ENCODE measurements around the gene CAPZA1. TPM values are rescaled to one million over a fixed set of nuclear protein-coding genes. Genes with fewer than 3 reads are reported as not detected.

The CAPZA1 gene
- total and polyA plus RNA-seq, 2 donors (not counting 1 experiment from before 2014, with no cell fraction given), result 201 to 262 TPM

GRCh38 chr1:112666946-112667345, 47.3 kb downstream of the CAPZA1 start:
- Histone ChIP-seq H3K4me2 (ENCODE audit: extremely low read depth, insufficient read depth, low read length) (no peak overlapping the region), H3K9ac (ENCODE audit: insufficient read depth, low read length) (no peak overlapping the region), H3K9me3 (ENCODE audit: control insufficient read depth, insufficient read depth, low read depth, low read length) (no peaks in the 10 kb centered on the region), H3K4me1 (ENCODE audit: control insufficient read depth, extremely low read depth, insufficient read depth, low read length) (no peaks in the 10 kb centered on the region), H2AFZ (ENCODE audit: low read length) (no peak overlapping the region), H3K27me3 (ENCODE audit: control insufficient read depth, insufficient read depth, low read length) (no peaks in the 10 kb centered on the region), H3K4me3 (replicated peaks in 1 of 4; ENCODE audit: control extremely low read depth in 1 of 4, insufficient read depth in 1 of 4, low read depth in 3 of 4, low read length in 4 of 4) (no peak overlapping the region), H3K36me3 (ENCODE audit: control insufficient read depth, insufficient read depth, low read length) (peaks cover 14% of the 10 kb centered on the region), H4K20me1 (ENCODE audit: control insufficient read depth, extremely low read depth, insufficient read depth, low read length) (no peaks in the 10 kb centered on the region), H3K27ac (ENCODE audit: insufficient read depth, low read length) (no peak overlapping the region), H3K79me2 (ENCODE audit: control insufficient read depth, insufficient read depth, low read length) (no peaks in the 10 kb centered on the region)
- no peak for DNase-seq (ENCODE audit: low read depth in 2 of 2)
- TF ChIP-seq EZH2 (IDR thresholded peaks at IDR 0.05; ENCODE audit: low read length, missing control alignments), result no peak
- TF ChIP-seq CTCF (conservative IDR thresholded peaks at IDR 0.05 in 1 of 2, IDR thresholded peaks at IDR 0.05 in 1 of 2; ENCODE audit: low read depth in 1 of 2, low read length in 2 of 2), result no peak

- H4K20me1 ChIP-seq (ENCODE audit: control insufficient read depth, extremely low read depth, insufficient read depth, low read length), result no peaks in the 10 kb centered on the region
- H3K27me3 ChIP-seq (ENCODE audit: control insufficient read depth, insufficient read depth, low read length), result no peaks in the 10 kb centered on the region
- peaks cover 6% of the 10 kb centered on the region for H3K79me2 ChIP-seq (ENCODE audit: control insufficient read depth, insufficient read depth, low read length)
- no peaks in the 10 kb centered on the region for H3K9me3 ChIP-seq (ENCODE audit: control insufficient read depth, insufficient read depth, low read depth, low read length)
- no peak for TF ChIP-seq EZH2 (IDR thresholded peaks at IDR 0.05; ENCODE audit: low read length, missing control alignments)
- TF ChIP-seq CTCF (conservative IDR thresholded peaks at IDR 0.05 in 1 of 2, IDR thresholded peaks at IDR 0.05 in 1 of 2; ENCODE audit: low read depth in 1 of 2, low read length in 2 of 2), result no peak
- no peak overlapping the region for H3K4me3 ChIP-seq (replicated peaks in 1 of 4; ENCODE audit: control extremely low read depth in 1 of 4, insufficient read depth in 1 of 4, low read depth in 3 of 4, low read length in 4 of 4)
- no peak overlapping the region for H3K9ac ChIP-seq (ENCODE audit: insufficient read depth, low read length)
- no peak overlapping the region for H3K27ac ChIP-seq (ENCODE audit: insufficient read depth, low read length)
- no peak overlapping the region for H2AFZ ChIP-seq (ENCODE audit: low read length)
- H3K36me3 ChIP-seq (ENCODE audit: control insufficient read depth, insufficient read depth, low read length), result peaks cover 7% of the 10 kb centered on the region
- DNase-seq (ENCODE audit: low read depth in 2 of 2), result no peak
- peaks cover 10% of the 10 kb centered on the region for H3K4me1 ChIP-seq (ENCODE audit: control insufficient read depth, extremely low read depth, insufficient read depth, low read length)
- H3K4me2 ChIP-seq (ENCODE audit: extremely low read depth, insufficient read depth, low read length), result no peak overlapping the region
Observed at GRCh38 chr1:112672009-112672408, 52.4 kb downstream of the CAPZA1 start.

- no peak overlapping the region for H3K4me3 ChIP-seq (replicated peaks in 1 of 4; ENCODE audit: control extremely low read depth in 1 of 4, insufficient read depth in 1 of 4, low read depth in 3 of 4, low read length in 4 of 4)
- no peaks in the 10 kb centered on the region for H4K20me1 ChIP-seq (ENCODE audit: control insufficient read depth, extremely low read depth, insufficient read depth, low read length)
- H3K4me2 ChIP-seq (ENCODE audit: extremely low read depth, insufficient read depth, low read length), result no peak overlapping the region
- H3K27ac ChIP-seq (ENCODE audit: insufficient read depth, low read length), result no peak overlapping the region
- no peak overlapping the region for H3K9ac ChIP-seq (ENCODE audit: insufficient read depth, low read length)
- DNase-seq (ENCODE audit: low read depth in 2 of 2), result no peak
- TF ChIP-seq EZH2 (IDR thresholded peaks at IDR 0.05; ENCODE audit: low read length, missing control alignments) (no peak), CTCF (conservative IDR thresholded peaks at IDR 0.05 in 1 of 2, IDR thresholded peaks at IDR 0.05 in 1 of 2; ENCODE audit: low read depth in 1 of 2, low read length in 2 of 2) (no peak)
- H3K36me3 ChIP-seq (ENCODE audit: control insufficient read depth, insufficient read depth, low read length), result peaks cover 4% of the 10 kb centered on the region
- H3K79me2 ChIP-seq (ENCODE audit: control insufficient read depth, insufficient read depth, low read length), result peaks cover 8% of the 10 kb centered on the region
- H3K9me3 ChIP-seq (ENCODE audit: control insufficient read depth, insufficient read depth, low read depth, low read length), result no peaks in the 10 kb centered on the region
- no peak overlapping the region for H2AFZ ChIP-seq (ENCODE audit: low read length)
- no peaks in the 10 kb centered on the region for H3K27me3 ChIP-seq (ENCODE audit: control insufficient read depth, insufficient read depth, low read length)
- peaks cover 10% of the 10 kb centered on the region for H3K4me1 ChIP-seq (ENCODE audit: control insufficient read depth, extremely low read depth, insufficient read depth, low read length)
Observed at GRCh38 chr1:112672842-112673241, 53.2 kb downstream of the CAPZA1 start.
